ENCODE data around the gene NEK7.
"Not testable (repeated sequence)": the region's sequence is repeated elsewhere in the genome, so short reads cannot be mapped to it uniquely, and the experiment has no call there.

Gene NEK7

DNA sequence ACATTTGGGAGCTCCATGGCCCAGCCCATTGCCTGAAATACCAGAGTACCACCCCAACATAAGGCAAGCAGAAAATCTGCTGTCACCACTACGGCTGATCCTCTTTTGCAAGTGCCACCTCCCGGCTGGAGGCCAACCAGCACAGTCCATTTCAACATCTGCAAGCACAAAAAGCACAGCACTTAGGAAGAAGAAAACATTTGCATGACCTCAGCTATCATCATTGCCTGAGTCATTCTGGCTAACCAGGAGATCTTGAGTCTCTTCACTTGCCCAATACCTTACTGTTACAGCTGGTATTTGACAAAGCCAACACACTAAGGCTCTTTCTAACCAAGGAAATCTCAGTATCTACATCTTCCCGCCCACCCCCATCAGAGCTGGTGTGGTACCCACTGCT lies 55.9 kb downstream of the NEK7 start:
- DNase-seq = no peak

DNA sequence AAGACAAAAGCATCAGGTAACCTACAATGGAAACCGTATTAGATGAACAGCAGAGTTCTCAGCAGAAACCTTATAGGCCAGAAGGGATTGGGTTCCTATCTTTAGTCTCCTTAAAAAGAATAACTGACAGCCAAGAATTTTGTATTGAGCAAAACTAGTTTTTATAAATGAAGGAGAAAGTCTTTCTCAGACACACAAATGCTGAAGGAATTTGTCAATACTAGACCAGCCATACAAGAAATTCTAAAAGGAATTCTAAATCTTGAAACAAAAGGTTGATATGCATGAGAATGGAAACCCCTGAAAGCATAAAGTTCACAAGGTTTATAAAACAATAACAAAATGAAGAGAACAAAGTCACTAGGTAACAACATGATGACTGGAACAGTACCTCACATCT lies 58.1 kb downstream of the NEK7 start:
- no peak for DNase-seq

DNA sequence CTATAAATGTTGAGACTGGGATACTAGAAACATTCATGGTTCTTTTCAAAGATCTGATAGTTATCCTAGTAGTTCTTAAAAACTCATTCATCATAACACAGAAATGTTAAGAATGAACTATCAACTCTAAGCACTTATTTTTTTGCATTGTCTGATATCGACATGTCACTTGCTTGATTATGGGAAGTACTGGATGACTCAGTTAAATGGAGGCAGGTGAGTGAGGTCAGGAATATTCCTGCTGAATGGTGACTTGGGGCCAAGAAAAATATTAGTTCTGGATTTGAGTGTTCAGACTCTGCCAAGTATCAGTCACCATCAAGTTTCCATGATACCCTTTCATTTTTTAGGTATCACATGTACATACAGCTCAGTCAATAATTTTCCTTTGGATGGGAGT lies 63.6 kb downstream of the NEK7 start:
- DNase-seq = no peak

DNA sequence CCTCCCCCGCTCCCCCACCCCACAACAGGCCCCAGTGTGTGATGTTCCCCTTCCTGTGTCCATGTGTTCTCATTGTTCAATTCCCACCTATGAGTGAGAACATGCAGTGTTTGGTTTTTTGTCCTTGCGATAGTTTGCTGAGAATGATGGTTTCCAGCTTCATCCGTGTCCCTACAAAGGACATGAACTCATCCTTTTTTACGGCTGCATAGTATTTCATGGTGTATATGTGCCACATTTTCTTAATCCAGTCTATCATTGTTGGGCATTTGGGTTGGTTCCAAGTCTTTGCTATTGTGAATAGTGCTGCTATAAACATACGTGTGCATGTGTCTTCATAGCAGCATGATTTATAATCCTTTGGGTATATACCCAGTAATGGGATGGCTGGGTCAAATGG lies 70.2 kb downstream of the NEK7 start:
- DNase-seq = not testable (repeated sequence)

DNA sequence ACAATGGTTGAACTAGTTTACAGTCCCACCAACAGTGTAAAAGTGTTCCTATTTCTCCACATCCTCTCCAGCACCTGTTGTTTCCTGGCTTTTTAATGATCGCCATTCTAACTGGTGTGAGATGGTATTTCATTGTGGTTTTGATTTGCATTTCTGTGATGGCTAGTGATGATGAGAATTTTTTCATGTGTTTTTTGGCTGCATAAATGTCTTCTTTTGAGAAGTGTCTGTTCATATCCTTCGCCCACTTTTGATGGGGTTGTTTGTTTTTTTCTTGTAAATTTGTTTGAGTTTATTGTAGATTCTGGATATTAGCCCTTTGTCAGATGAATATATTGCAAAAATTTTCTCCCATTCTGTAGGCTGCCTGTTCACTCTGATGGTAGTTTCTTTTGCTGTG lies 70.7 kb downstream of the NEK7 start:
- not testable (repeated sequence) for DNase-seq

DNA sequence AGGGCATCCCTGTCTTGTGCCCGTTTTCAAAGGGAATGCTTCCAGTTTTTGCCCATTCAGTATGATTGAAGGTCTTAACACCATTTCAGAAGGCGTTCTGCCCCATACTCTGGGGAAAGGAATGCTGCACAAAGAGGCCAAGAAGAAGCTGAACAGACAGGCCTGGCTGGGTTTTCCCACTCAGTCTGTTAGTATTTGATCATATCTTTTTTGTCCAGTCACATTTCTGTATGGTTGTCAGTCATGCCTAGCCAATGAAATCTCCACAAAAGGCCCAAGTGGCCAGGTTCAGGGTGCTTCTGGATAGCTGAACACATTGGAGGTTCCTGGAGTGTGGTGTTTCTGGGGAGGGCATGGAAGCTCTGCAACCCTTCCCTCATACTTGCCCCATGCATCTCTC lies 72.1 kb downstream of the NEK7 start:
- no peak for DNase-seq

DNA sequence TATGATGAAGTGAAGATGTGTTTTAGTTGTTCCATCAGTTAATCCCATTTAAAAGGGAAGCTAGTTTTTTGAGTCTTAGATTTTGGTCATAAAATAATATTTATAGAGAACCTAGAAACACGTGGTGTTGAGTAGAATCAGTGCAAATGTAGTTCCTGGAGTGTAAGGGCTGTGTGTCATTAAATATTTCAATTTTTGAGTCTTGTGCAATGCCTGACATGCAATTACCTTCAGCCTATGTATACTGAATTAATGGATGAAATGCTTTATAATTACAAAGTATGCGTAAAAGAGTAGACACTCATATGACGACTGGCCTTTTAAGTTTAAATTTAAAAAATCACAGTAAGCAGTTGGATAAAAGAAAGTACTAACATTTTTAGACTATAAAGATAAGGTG lies 75.0 kb downstream of the NEK7 start:
- no peak for DNase-seq

DNA sequence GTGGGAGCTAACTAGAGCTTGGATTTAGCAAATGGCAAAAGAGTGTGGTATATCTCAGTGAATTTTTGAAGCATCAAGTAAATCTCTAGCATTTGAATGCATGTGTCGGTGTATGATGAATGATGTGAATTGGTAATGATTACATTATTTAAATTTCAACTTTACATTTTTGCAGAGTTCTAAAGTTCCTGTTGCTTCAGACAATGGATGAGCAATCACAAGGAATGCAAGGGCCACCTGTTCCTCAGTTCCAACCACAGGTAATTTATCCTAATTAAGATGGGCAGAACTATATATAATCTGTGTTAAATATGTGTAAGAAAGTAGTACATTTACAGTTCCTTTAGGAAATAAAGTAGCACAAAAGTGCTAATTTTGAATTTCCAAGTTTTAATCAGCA lies 75.6 kb downstream of the NEK7 start:
- no peak for DNase-seq

DNA sequence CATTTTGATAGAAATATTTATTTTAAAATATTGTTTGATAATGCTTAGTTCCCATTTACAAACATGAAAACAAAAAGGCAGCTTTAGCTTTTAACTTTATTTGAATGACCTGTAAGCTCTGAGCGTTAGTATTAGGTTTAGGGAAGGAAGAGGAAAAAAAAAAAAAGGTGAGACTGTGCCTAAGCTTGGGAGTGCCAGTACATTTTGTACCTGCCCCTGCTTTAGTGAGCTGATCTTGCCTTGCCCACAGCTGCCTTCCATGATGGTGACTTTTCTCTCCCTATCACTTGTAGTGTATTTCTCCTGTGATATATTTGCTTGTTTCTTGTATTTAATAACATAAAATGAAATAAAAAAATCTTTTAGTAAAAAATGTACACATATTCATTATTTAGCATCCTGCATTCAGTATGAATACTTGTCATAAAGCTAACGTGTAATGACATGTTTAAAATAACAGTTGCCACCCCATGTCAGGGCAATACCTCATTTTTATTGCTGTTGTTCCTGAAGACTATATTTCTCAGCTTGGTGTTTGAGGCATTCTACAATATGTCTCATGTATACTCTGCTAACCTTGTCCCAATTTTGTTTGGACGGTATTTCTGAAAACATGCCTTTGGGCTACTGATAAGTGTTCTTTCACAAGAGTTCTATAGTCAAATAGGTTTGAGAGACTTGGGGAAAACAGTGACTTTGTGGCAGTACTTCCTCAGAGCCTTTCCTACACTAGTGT lies 76.3 kb downstream of the NEK7 start:
- no peak for DNase-seq

DNA sequence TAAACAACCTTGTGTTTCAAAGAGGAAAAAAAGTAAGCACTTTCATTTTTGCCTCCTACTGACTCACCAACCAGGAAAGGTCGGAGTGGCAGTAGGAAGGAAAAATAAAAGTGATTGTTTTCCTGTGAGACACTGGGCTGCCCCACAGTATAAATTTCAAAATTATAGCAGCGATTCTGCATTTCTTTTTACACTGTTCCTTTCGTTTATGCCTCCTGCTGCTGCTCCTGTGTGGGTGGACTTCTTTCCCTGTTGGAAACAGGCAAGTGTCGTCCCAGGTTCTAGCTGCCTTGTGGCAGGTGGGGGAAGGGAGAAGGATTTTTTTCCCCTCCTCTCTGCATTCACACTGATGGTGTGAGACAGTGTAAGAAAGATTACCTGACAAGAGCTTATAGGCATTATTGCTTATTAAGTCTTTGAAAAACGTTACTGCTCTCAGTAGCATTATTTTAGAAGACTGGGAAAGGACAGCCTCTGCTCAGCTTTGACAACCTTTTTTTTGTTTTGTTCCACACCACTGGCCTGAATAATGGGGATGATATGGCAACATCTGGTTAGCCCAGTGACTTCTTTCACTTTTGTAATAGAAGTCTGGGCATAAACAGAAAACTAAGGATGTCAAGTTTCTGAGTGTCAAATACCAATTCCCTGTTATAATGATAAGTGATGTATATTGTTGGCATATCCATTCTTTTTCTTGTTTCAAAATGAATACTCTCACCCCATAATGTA lies 77.9 kb downstream of the NEK7 start:
- DNase-seq = no peak

DNA sequence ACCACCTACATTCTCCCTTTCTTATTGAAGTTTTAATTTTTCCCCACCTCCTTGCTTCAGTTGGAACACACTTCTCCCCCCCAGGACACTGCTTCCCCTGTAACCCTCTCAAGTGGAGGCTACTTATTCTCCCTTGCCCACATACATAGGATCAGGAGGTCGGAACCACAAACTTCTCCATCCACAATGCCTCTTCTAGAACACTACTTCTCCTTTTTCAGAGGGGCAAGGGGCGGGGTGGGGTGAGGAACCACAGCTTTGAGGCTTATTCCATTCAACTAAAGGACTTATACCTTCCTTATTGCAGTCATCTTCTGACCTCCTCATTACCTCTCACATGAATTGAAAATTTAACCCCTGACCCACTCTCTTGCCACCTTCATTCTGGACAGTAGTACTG lies 81.3 kb downstream of the NEK7 start:
- no peak for DNase-seq

DNA sequence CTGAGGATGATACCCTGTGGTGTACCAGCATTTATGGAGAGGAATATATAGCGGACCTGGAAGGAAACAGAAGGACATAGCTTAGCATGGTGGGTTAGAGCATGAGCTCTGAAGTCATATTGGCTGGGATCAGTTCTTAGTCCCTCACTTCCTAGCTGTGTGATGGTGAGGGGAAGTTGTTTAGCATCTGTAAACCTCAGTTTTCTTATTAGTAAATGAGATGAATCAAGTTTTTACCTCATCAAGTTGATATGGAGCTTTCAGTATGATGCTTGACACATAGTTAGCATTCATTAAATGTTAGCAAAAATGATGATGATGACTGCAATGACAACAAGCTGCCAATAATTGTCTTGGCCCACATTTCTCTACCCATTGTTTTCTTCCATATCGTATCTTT lies 84.8 kb downstream of the NEK7 start:
- DNase-seq = no peak

DNA sequence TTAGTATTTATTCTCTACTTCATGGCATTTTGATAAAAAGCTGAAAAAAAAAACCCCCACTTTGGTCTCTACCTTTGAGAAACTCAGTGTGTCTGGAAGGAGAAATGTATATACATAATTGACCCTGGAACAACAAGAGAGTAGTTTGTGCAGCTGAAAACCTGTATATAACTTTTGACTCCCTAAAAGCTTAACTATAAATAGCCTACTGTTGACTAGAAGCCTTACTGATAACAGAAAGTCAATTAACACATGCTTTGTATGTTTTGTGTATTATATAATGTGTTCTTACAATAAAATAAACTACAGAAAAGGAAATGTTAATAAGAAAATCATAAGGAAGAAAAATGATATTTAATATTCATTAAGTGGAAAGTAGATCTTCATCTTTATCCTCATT lies 88.0 kb downstream of the NEK7 start:
- DNase-seq = no peak

DNA sequence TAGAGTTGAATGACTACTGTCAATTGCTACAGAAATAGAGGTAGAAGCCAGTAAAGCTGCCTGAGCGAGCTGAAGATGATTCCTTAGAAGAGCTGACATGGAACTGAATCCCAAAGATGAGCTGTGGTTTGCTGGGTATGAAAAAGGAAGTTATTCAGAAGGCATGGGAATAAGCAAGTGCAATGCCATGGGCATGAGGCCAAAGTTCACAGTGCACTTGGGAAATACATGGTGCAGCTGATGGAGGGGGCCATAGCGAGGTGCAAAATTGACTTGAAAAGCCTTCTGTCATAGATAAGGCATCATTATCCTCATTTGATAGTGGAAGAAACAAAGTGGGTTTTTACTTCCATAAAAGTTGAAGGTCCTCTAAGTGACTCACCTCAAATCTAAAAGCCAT lies 88.6 kb downstream of the NEK7 start:
- no peak for DNase-seq

DNA sequence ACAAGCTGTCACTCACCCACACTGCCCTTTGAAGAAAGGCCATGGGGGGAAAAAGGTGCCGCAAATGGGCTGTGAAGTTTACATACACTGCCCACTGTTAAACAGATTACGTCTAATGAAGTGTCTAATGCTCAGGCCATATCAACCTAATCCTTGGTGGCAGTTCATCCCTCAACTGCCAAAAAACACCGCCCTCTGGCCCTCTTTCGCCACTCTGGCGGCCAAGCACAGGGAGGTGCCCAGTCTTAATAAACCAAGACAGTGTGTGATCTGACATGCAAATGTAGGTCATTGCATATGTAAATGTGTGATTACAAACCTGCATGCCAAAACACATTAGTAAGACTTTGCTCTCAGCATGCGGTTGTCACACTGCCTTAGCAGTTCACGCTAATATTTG lies 89.5 kb downstream of the NEK7 start:
- no peak for DNase-seq

DNA sequence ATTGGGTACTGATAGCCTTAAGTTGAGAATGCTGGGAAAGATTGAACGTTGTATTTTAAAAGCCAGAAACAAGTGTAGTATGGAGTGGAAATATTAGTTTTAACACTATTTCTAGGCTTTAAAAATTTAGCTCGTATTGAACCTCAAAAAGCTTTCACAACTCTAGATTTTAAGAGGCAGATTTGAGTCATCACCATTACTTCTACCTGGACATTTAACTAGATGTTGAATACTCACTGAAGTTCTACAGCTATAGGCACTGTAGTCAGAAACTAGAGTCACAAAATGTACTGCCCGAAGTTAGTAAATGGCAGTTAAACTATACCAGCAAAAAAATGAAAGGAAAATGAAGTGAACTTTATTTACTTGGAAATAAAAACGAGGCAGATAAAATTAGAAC lies 96.5 kb downstream of the NEK7 start:
- DNase-seq = no peak

DNA sequence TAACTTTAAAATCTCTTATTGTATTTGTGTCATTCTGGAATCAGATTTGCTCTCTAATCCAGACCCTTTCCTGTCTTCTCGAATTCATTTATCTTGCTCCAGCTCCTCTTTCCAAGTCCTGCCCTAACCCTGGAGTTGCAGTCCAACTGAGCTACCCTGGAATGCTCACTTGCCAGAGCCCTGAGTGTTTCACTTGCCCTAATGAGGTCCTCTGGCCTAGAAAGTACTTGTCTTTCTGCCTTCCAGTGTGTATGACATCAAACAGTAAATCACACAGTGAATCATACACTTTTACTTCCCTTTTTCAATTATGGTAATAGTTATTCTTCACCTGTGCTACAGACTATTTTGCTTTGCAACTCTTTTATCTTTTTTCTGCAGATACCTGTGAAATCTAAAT lies 96.9 kb downstream of the NEK7 start:
- DNase-seq = no peak

DNA sequence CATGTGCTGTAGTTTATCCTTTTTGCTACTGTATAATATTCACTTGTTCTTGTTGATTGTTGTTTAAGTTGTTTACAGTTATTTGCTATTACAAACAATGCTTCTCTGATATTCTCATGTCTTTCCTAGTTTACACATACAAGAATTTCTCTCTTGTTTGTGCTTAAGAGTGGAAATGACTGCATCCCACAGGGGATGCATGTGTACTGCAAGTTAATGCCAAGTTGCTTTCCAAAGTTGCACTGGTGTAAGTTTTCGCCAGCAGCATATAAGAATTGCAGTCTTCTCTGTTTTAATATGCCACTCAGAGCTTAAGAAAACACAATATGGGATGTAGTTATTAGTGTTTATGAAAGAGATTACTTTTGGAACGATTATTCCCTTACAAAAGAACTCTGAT lies 97.7 kb downstream of the NEK7 start:
- no peak for DNase-seq

DNA sequence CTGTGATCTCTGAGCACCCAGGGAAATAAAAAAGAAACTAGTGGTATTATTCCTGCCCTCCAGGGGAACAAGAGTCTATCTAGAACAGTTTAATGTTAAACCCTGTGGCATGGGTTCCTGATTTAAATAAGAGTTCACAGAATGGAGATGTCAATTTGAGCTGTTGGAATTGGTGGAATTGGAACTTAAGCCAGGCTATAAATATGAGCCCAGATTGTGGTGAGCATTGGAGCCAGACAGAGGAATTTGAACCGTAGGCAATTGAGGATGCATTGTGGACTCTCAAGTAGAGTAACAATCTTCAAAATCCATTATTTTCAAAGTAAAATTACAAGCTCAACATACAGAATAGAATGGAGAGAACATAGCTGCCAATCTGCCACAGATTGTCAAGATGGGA lies 98.2 kb downstream of the NEK7 start:
- no peak for DNase-seq

DNA sequence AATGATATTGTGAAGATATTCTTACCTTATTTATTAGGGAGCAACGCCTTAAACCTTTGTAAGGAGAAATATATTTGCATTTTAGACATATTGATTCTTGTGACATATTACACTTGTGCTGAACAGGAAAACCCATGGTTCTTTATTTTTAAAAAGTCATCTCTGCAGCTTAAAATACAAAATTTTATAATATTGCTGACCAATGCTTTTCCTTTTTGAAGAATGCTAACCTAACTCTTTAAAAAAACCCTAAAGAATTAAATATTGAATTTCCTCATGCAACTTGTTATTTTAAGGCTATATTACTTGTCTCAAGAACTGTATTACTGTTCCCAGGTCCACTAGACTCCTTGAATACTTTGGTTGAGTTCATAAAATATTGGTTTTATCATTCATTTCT lies 99.0 kb downstream of the NEK7 start:
- no peak for DNase-seq

DNA sequence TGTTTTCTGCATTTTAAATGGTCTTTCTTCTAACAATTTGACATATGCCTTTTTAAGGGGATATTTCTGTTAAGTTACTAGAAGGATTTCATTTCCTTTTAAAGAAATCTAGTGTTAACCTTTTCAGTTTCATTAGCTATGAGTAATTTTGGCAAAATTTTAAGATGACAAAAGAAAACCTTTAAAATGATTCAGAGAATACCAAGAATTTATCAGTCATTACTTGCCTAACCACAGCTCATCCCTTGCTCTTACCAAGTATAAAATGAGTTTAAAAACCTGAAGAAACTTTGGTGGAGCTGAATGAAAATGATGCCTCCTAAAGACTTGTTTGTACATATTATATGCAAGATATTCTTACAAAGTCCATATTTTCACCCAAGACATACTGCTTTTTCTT lies 101.7 kb downstream of the NEK7 start:
- DNase-seq = no peak

DNA sequence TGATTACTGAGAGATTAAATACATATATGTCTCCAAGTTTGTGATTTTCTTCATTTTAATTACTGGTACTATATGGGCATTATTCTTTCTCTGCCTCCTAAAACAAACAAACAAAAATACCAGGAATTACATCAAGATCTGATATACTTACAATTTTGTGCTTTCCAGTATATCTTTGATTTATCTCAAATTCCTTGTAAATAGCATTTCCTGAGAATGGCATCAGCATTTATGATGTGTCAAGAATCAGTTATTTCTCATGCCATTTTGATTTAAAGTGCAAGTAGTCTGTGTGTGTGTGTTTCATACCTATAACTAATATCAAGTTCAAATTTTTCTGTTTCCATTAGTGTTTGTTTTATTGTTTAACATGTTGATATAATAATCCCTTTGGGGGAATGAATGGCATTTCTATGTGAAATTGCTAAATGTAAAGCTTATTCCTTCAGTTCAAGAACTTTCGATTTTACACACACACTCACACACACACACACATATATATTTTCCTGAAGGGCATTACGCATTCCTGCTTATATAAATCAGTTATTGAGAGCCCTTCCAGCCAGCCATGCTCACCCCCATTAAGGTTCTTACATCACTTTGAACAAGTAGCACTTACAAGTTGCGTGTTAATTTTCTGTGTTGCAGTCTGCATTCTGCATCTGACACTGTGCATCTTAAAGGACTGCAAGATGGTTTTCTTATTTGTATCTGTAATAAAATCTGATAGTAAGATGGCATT lies 102.7 kb downstream of the NEK7 start:
- DNase-seq = no peak

DNA sequence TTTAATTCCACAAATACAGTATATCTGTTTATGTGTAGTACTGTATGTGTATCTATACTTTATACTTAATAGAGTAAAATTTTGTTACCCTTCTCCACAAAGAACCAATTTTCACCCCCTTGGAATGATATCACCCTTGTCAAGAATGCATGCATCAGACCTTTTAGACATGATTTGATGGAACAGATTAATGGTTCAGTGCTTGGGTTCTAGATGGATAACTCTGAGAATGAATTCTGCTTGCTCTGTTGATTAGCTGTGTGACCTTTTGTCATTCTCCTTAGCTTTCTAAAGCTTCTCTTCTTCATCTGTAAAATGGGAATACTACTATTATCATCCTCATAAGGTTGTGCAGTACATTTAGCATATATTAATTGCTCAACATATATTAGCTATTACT lies 105.1 kb downstream of the NEK7 start:
- DNase-seq = no peak

DNA sequence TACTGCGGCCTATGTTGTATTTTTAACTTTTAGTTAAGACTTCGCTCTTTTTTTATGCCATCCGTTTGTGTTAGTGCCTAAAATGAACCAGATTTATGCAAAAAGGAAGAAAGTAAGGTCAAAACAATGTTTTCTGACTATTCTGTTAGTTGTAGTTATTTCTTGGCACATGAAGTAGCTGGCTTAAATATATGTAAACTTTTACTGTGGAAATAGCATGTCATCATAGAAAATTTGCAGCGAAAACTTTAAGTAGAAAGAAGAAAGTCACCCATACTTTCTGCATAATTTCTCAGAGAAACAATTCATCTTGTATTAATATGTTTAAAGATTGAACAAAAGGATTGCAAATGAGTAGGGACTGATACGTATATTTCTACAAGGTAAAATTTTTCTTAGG lies 106.4 kb downstream of the NEK7 start:
- DNase-seq = no peak

Measured in activated CD4-positive, alpha-beta T cell treated with anti-CD3 and anti-CD28 coated beads, Interleukin-2, amount 50 U/mL, for 1 hour (primary cell).